Natural killer cell (primary cell): ENCODE measurements around the gene EPPIN. TPM values are rescaled to one million over a fixed set of nuclear protein-coding genes. Genes with fewer than 3 reads are reported as not detected.

Experiments
- ATAC-seq, 3 donors: fragments of 150-1000 bp in 2 of 3; fragments of 200-7000 bp in 1 of 3; cut with Tn5 transposase; 1 replicate in 1 of 3; 2 replicates in 2 of 3; pipeline ENCODE4 v1.10.0; 2021; ENCODE audit warnings: mild to moderate bottlenecking in 2 of 3, moderate library complexity in 2 of 3
- DNase-seq, 2 donors: peaks; one replicate each; pipeline versions ENCODE4 v3.0.0 to v3.0.0-alpha.2; 2013 to 2021; ENCODE audit warnings: mixed read lengths in 1 of 2
- H3K27ac ChIP-seq: one replicate; pipeline ENCODE4 v1.5.1; 2013; ENCODE audit warnings: mild to moderate bottlenecking, low read length
- H3K27me3 ChIP-seq: one replicate; pipeline ENCODE4 v1.6.1; 2013; ENCODE audit warnings: low read length; ENCODE audit not compliant: control insufficient read depth, insufficient read depth
- H3K36me3 ChIP-seq: one replicate; pipeline ENCODE4 v1.6.1; 2013; ENCODE audit warnings: low read length; ENCODE audit not compliant: control insufficient read depth, insufficient read depth
- H3K4me1 ChIP-seq: one replicate; pipeline ENCODE4 v1.6.1; 2013; ENCODE audit warnings: low read length; ENCODE audit not compliant: control insufficient read depth, insufficient read depth
- H3K4me3 ChIP-seq: one replicate; pipeline ENCODE4 v1.5.1; 2013; ENCODE audit warnings: low read length
- H3K9me3 ChIP-seq: one replicate; pipeline ENCODE4 v1.6.1; 2013; ENCODE audit warnings: low read length; ENCODE audit not compliant: control insufficient read depth, insufficient read depth
- H3K27ac Mint-ChIP-seq, 2 donors: one replicate each; pipeline ENCODE4 v1.8.0; 2022; ENCODE audit warnings: mild to moderate bottlenecking in 2 of 2, mixed read lengths in 2 of 2, moderate library complexity in 1 of 2
- H3K27me3 Mint-ChIP-seq, 2 donors: one replicate each; pipeline ENCODE4 v1.8.0; 2022; ENCODE audit warnings: low read depth in 2 of 2, mixed read lengths in 2 of 2
- H3K36me3 Mint-ChIP-seq: one replicate; pipeline ENCODE4 v1.8.0; 2022; ENCODE audit warnings: mixed read lengths
- H3K4me1 Mint-ChIP-seq, 2 donors: one replicate each; pipeline ENCODE4 v1.8.0; 2022; ENCODE audit warnings: mixed read lengths in 2 of 2
- H3K4me3 Mint-ChIP-seq: one replicate; pipeline ENCODE4 v1.8.0; 2022; ENCODE audit warnings: mild to moderate bottlenecking, moderate library complexity, mixed read lengths
- H3K9me3 Mint-ChIP-seq, 2 donors: one replicate each; pipeline ENCODE4 v1.8.0; 2022; ENCODE audit warnings: mixed read lengths in 2 of 2
- CTCF ChIP-seq: fragments of 200-600 bp; IDR thresholded peaks from one replicate; pipeline ENCODE4 v1.8.0; 2022; ENCODE audit warnings: antibody characterized with exemption
- WGBS: methylation state at CpG from one replicate; pipeline ENCODE4 v1.1.7; 2013; ENCODE audit warnings: missing lambda C conversion rate; ENCODE audit not compliant: insufficient coverage; 5-methylcytosine and 5-hydroxymethylcytosine counted together
- intact Hi-C: fragments of 100-400 bp; cut with micrococcal nuclease; formaldehyde crosslinking; loops from one replicate; pipeline ENCODE4 v1.14.2; 2022
- total RNA-seq, 4 donors: library from RNA; stranded (reverse); fragments of 120-200 nt in 1 of 4; gene quantifications; one replicate each; pipeline versions ENCODE4 v1.2.3 to v1.2.4, GENCODE V29; 2013 to 2022

The EPPIN gene
- total RNA-seq, 3 donors from 2014 or later (not counting 1 experiment from before 2014, with no cell fraction given) = not detected

DNA sequence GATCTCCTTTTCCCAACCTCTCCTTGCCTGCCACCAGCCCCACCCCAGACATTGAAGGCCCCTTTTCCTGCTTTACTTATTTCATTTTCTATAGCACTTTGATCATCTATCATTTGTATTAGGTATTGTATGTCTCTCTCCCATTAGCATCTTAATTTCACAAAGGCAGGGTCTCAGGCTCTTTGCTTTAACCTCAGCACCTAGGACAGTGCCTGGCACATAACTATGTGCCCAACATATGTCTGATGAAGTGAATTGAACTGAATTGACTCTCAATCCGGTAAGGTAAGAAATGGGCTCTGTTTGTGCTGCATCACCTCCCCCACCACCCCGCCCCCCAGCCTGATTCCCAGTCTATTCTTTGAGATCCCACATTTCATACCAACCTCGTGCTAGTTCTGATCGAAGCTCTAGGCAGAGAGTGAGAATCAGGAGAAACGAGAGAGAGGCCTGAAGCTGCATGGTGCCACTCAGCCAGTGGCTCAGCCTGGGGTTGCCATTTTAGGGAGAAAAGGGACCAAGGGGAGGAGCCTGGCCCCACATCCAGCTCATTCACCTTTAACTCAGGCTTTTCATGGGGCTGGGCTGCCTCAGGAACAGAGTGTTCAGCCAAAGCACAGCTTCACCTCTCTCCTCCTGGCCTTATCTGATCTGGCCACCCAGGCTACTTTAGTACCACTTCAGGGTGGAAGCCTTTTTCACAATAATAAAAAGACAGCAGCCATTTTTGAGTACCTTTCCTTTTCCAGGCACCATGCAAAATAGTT is 31.9 kb downstream of the EPPIN start, which contains the start of gene SPINT3:
Gene SPINT3, minus strand, starts transcription at position 476 of the 767 bp plus-strand sequence. Its CDS starts 14 bp downstream, at position 462.
- H3K9me3 Mint-ChIP-seq = no peaks in the 10 kb centered on the region
- no peak within 1 kb of the TSS for H3K4me3 Mint-ChIP-seq
- H3K27ac ChIP-seq = no peak within 1 kb of the TSS
- WGBS = 71% methylated on average over 5 of the region's 5 CpGs
- no peak for TF ChIP-seq CTCF
- H3K27me3 Mint-ChIP-seq = peaks cover 18 to 38% of the 10 kb centered on the region in 2 donors
- no peaks in the 10 kb centered on the region for H3K27me3 ChIP-seq
- H3K27ac Mint-ChIP-seq = no peak within 1 kb of the TSS
- no peaks in the 10 kb centered on the region for H3K4me1 Mint-ChIP-seq
- DNase-seq = no peak
- intact Hi-C loops = no loop called here
- H3K9me3 ChIP-seq = no peaks in the 10 kb centered on the region
- H3K4me1 ChIP-seq = no peaks in the 10 kb centered on the region
- no peak for ATAC-seq
- no peaks in the 10 kb centered on the region for H3K36me3 Mint-ChIP-seq
- H3K4me3 ChIP-seq = no peak within 1 kb of the TSS
- no peaks in the 10 kb centered on the region for H3K36me3 ChIP-seq

DNA sequence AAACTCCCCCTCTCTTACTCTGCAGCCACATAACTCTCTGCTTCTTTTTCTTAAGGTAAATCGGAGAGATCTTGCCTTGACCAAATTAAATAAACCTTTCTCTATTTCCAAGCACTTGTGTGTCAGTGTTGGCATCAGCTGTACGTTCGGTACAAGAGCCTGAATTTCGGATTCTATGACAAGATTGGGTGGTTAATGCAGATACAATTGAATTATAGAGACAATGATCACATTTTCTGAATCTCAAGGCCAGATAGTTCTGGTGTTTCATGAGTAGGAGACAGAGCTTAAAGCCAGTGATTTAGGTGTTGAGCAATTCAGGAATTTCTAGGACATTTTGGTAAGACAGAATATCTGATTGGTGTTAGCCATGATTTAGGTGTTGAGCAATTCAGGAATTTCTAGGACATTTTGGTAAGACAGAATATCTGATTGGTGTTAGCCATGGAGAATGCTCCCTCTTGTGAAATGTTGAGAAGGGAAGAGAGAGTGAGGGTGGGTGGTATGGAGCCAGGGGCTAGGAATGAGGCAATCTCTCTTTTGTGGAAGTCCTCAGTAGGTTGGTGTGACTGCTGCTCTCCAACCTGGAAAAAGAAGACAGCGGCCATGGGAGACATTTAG is 36.8 kb downstream of the EPPIN start:
- Mint-ChIP-seq H3K27ac (no peak overlapping the region), H3K9me3 (no peaks in the 10 kb centered on the region), H3K4me1 (no peaks in the 10 kb centered on the region), H3K4me3 (no peak overlapping the region), H3K36me3 (no peaks in the 10 kb centered on the region), H3K27me3 (peaks cover 21 to 53% of the 10 kb centered on the region in 2 donors)
- WGBS = 93% methylated on average over 5 of the region's 5 CpGs
- TF ChIP-seq CTCF = no peak
- H3K27me3 ChIP-seq = peaks cover 3% of the 10 kb centered on the region
- no peak overlapping the region for H3K4me3 ChIP-seq
- DNase-seq = no peak
- no peaks in the 10 kb centered on the region for H3K36me3 ChIP-seq
- no peaks in the 10 kb centered on the region for H3K9me3 ChIP-seq
- H3K27ac ChIP-seq = no peak overlapping the region
- ATAC-seq = no peak
- intact Hi-C loops = no loop called here
- no peaks in the 10 kb centered on the region for H3K4me1 ChIP-seq

- ATAC-seq (no peak), DNase-seq (no peak)
- Histone ChIP-seq H3K27ac (no peak overlapping the region), H3K4me1 (no peaks in the 10 kb centered on the region), H3K9me3 (no peaks in the 10 kb centered on the region), H3K4me3 (no peak overlapping the region), H3K36me3 (no peaks in the 10 kb centered on the region), H3K27me3 (peaks cover 3% of the 10 kb centered on the region)
- H3K27ac Mint-ChIP-seq = no peak overlapping the region
- intact Hi-C loops = no loop called here
- no peaks in the 10 kb centered on the region for H3K9me3 Mint-ChIP-seq
- no peaks in the 10 kb centered on the region for H3K4me1 Mint-ChIP-seq
- H3K27me3 Mint-ChIP-seq = peaks cover 22 to 53% of the 10 kb centered on the region in 2 donors
- no peaks in the 10 kb centered on the region for H3K36me3 Mint-ChIP-seq
- no peak for TF ChIP-seq CTCF
- 87% methylated on average over 4 of the region's 4 CpGs for WGBS
- no peak overlapping the region for H3K4me3 Mint-ChIP-seq
Measured at GRCh38 chr20:45509091-45509490, 38.1 kb downstream of the EPPIN start.
